Right lobe of liver (tissue), 6 donors: Measurements from ENCODE around the gene UHRF2. TPM values are rescaled to one million over a fixed set of nuclear protein-coding genes. Genes with fewer than 3 reads are reported as not detected.

Experiments used
- ATAC-seq, 4 donors: fragments of 200-7000 bp; cut with Tn5 transposase; one replicate each; pipeline ENCODE4 v1.9.1; 2020; ENCODE audit warnings: mild to moderate bottlenecking in 4 of 4, moderate library complexity in 4 of 4
- DNase-seq, 3 donors: peaks; one replicate each; pipeline ENCODE4 v3.0.0-alpha.2; 2020
- H3K27ac ChIP-seq, 3 donors: fragments of 200-600 bp; one replicate each; pipeline ENCODE4 v1.8.0; 2022
- H3K27me3 ChIP-seq, 2 donors: fragments of 200-600 bp; one replicate each; pipeline ENCODE4 v1.8.0; 2022
- H3K36me3 ChIP-seq, 4 donors: fragments of 200-600 bp; sonication (generic) in 1 of 4; one replicate each; pipeline versions ENCODE4 v1.5.1 to v1.8.0; 2017 to 2022; ENCODE audit warnings: control low read depth in 1 of 4
- H3K4me1 ChIP-seq, 4 donors: fragments of 200-600 bp; sonication (generic) in 1 of 4; one replicate each; pipeline versions ENCODE4 v1.5.1 to v1.8.0; 2017 to 2022; ENCODE audit warnings: control low read depth in 1 of 4
- H3K4me3 ChIP-seq, 3 donors: fragments of 200-600 bp; one replicate each; pipeline ENCODE4 v1.8.0; 2022
- H3K9me3 ChIP-seq, 4 donors: fragments of 200-600 bp; sonication (generic) in 1 of 4; one replicate each; pipeline versions ENCODE4 v1.5.1 to v1.8.0; 2017 to 2022; ENCODE audit warnings: control low read depth in 1 of 4
- POLR2A ChIP-seq: fragments of 450-650 bp; IDR thresholded peaks from one replicate; pipeline ENCODE4 v1.6.1; 2017; ENCODE audit warnings: antibody characterized with exemption, mild to moderate bottlenecking
- WGBS: methylation state at CpG from one replicate; pipeline ENCODE4 v1.1.6; 2018; ENCODE audit warnings: low coverage, low lambda C conversion rate; ENCODE audit not compliant: insufficient coverage; ENCODE audit errors: missing lambda C conversion rate; 5-methylcytosine and 5-hydroxymethylcytosine counted together
- intact Hi-C, 2 donors: fragments of 100-400 bp; cut with DNase I; formaldehyde crosslinking; loops; one replicate each; pipeline versions ENCODE4 v1.11.2 to v1.14.1; 2022
- total RNA-seq, 6 experiments: library from RNA; depleted of rRNA in 2 of 6; stranded (reverse); fragments of >200 nt in 2 of 6; fragmentation: NEBNext Ultra II Directional in 3 of 6; extraction: Animal tissue kit (Norgen Biotek cat#: 25700) in 3 of 6; gene quantifications; one replicate each; pipeline versions ENCODE4 v1.1.0 to v1.2.4, GENCODE V29; 2016 to 2023
- TF ChIP-seq, protein P1 (sequence below), 4 donors: fragments of 200-600 bp in 3 of 4; fragments of 450-650 bp in 1 of 4; IDR thresholded peaks; one replicate each; pipeline versions ENCODE4 v1.5.1 to v1.8.0; 2016 to 2022; ENCODE audit warnings: antibody characterized with exemption in 4 of 4, mild to moderate bottlenecking in 2 of 4
- donor health status: DM: no; HTN: yes; CAD: no.
- donor health status: DM: no; HTN: no; CAD: no.
- donor health status: DM: no; HTN: no; CAD: no.
- donor health status: DM: no; HTN: yes; CAD: no.
- donor health status: DM: no; HTN: yes; CAD: no.

The UHRF2 gene
- total RNA-seq, 6 experiments from 2014 or later = 12.6 to 18.8 (median 17.1) TPM

DNA sequence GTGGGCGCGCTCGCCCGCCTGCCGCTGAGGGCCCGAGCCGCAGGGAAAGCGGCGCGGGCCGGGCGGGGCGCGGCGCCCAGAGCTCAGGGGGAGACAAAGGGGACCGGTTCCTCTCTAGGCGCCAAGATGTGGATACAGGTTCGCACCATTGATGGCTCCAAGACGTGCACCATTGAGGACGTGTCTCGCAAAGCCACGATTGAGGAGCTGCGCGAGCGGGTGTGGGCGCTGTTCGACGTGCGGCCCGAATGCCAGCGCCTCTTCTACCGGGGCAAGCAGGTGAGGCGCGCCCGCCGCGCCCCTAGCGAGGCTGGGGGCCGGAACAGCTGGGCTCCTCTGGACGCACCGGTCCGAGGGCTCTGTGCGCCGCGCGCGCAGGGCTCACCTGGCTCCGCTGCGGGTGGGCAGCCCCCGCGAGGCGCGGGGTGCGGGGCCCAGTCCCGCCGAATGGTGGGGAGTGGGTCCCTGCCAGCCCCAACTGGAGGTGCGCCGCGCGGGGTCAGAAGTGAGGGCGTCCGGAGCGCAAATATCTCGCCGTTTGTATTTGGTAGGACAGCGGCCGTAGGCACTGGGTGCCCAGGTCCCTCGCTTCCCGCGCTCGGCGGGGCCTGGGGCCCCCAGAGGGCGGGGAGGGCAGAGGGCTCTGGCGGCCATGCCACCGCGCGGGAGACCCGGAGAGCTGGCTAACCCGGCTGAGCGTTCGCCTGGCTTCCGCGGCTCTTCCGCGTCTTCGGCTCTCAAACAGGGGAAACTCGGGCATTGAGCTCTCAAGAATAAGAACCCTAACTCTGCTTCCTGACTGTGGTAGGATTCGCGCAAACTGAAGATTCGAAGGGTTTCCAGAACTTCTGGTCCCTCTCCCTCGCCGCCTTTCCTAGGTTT, 607 bp downstream of the UHRF2 start:
- DNase-seq = peak; percentile 49 to 72 (median 62)

DNA sequence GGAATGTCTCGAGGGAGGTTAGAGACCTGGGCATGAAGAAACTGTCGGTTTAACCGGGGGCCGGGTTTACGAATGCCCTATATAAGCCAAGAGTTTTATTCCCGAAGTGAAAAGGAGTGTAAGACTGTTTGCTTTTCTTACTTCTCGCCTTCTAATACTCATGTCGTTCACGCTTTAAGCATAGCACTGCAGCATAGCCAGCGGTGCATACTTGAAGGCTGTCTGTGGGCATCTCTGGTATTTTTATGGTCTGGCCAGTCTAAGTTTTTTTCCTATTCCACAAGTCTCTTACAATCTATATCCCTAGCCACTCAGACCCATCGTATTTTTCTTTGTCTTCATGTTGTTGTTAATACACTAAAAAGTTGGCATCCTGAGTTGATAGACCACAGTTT, 1.2 kb downstream of the UHRF2 start:
- intact Hi-C loops = no loop called here
- ATAC-seq = no peak
- no peaks in the 10 kb centered on the region for H3K9me3 ChIP-seq
- H3K27ac ChIP-seq = peak overlapping the region; percentile 60 to 86 (median 71)
- H3K4me1 ChIP-seq = peaks cover 0 to 21% (median 6%) of the 10 kb centered on the region in 4 donors
- peak overlapping the region; percentile 77 to 98 (median 85) for H3K4me3 ChIP-seq
- TF ChIP-seq POLR2A = no peak
- TF ChIP-seq, protein P1, sequence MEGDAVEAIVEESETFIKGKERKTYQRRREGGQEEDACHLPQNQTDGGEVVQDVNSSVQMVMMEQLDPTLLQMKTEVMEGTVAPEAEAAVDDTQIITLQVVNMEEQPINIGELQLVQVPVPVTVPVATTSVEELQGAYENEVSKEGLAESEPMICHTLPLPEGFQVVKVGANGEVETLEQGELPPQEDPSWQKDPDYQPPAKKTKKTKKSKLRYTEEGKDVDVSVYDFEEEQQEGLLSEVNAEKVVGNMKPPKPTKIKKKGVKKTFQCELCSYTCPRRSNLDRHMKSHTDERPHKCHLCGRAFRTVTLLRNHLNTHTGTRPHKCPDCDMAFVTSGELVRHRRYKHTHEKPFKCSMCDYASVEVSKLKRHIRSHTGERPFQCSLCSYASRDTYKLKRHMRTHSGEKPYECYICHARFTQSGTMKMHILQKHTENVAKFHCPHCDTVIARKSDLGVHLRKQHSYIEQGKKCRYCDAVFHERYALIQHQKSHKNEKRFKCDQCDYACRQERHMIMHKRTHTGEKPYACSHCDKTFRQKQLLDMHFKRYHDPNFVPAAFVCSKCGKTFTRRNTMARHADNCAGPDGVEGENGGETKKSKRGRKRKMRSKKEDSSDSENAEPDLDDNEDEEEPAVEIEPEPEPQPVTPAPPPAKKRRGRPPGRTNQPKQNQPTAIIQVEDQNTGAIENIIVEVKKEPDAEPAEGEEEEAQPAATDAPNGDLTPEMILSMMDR (IDR thresholded peaks at IDR 0.05) = no peak
- no peaks in the 10 kb centered on the region for H3K36me3 ChIP-seq
- no peak for DNase-seq
- WGBS = under 1% methylated on average over 11 of the region's 11 CpGs
- no peaks in the 10 kb centered on the region for H3K27me3 ChIP-seq

More for the DNA sequence above, 607 bp downstream of the UHRF2 start:
- Histone ChIP-seq H3K4me3 (peak overlapping the region; percentile 77 to 98 (median 85)), H3K36me3 (no peaks in the 10 kb centered on the region), H3K9me3 (no peaks in the 10 kb centered on the region), H3K27ac (peak overlapping the region; percentile 60 to 86 (median 71)), H3K4me1 (peaks cover 0 to 27% (median 6%) of the 10 kb centered on the region in 4 donors), H3K27me3 (no peaks in the 10 kb centered on the region)
- 0% methylated on average over 3 of the region's 92 CpGs for WGBS
- ATAC-seq = peak; percentile 19 to 39 (median 36)
- intact Hi-C loops = no loop called here
- TF ChIP-seq, protein P1 (IDR thresholded peaks at IDR 0.05) = no peak
- TF ChIP-seq POLR2A = peak; percentile 7

DNA sequence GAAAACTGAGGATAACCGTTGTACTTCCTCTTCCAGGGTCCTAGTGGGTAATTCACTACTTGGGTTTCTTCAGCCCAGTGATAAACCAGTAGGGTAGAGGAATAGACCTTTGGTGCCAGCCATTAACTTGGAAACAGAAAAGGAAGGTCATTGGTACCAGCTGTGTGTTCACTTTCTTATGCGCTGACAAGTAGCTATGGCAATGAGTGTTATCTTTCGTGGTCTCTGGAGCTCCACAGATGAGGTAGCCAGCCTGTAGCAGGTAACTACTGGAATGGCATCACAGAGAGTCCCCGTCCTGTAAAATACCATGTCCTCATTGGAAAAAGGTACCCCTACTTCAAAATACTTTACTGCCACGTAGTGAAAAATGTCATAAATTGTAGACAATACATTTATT, 2.3 kb downstream of the UHRF2 start:
- 67% methylated on average over 5 of the region's 5 CpGs for WGBS
- DNase-seq (no peak), ATAC-seq (no peak)
- TF ChIP-seq, protein P1 (IDR thresholded peaks at IDR 0.05) = no peak
- TF ChIP-seq POLR2A = no peak
- no peak overlapping the region for H3K4me3 ChIP-seq
- H3K9me3 ChIP-seq = no peaks in the 10 kb centered on the region
- no peaks in the 10 kb centered on the region for H3K36me3 ChIP-seq
- intact Hi-C loops = no loop called here
- H3K27ac ChIP-seq = no peak overlapping the region
- H3K27me3 ChIP-seq = no peaks in the 10 kb centered on the region
- peaks cover 0 to 16% (median 6%) of the 10 kb centered on the region in 4 donors for H3K4me1 ChIP-seq

DNA sequence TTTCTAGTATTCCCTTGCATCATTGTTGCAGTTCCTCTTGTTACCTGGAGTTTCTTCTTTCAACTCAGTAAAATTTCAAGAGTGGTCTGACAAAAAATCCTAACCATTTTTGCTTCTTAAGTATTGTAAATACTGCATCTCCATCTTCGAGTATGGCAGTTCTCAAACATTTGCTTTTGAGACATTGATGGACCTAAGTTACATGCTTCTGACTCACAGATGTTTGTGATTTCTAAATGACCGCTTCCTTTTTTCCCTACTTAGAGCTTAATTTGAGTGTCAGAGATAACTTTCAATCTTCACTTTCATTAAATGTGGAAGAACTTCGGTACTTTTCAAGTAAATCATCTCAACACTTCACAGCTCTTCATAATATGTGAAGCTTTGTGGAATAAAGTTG, 4.2 kb downstream of the UHRF2 start:
- DNase-seq (no peak), ATAC-seq (no peak)
- 57% methylated on average over 3 of the region's 3 CpGs for WGBS
- no peak overlapping the region for H3K27ac ChIP-seq
- H3K9me3 ChIP-seq = no peaks in the 10 kb centered on the region
- TF ChIP-seq, protein P1 (IDR thresholded peaks at IDR 0.05) = no peak
- TF ChIP-seq POLR2A = no peak
- no peaks in the 10 kb centered on the region for H3K27me3 ChIP-seq
- H3K4me1 ChIP-seq = peaks cover 0 to 26% (median 6%) of the 10 kb centered on the region in 4 donors
- H3K36me3 ChIP-seq = no peaks in the 10 kb centered on the region
- intact Hi-C loops = no loop called here
- no peak overlapping the region for H3K4me3 ChIP-seq
